ENCODE measurements around the gene ADGRL1. TPM values are rescaled to one million over a fixed set of nuclear protein-coding genes. Genes with fewer than 3 reads are reported as not detected.

ADGRL1 gene
- total and polyA plus RNA-seq, 2 of the 8 experiments (the other 6 are each of a cell fraction or from before 2014, with no cell fraction given) = 95.6 to 112 TPM

- peak overlapping the region; percentile 65; the same call in 1 of the 2 replicates for H2AK5ac ChIP-seq (ENCODE audit: low read depth, low read length)
- no peak overlapping the region for H3K18ac ChIP-seq (ENCODE audit: extremely low read depth, low read length)
- CTCF ChIA-PET (ENCODE audit: partially characterized antibody) = no interaction called here
- H3K4me3 ChIP-seq (ENCODE audit: extremely low read depth in 1 of 4, insufficient read depth in 2 of 4, low read depth in 3 of 4, low read length in 4 of 4) = no peak overlapping the region
- H3K36me3 ChIP-seq (ENCODE audit: control insufficient read depth in 2 of 4, insufficient read depth in 4 of 4, low read length in 3 of 4) = no peaks in the 10 kb centered on the region
- no peak overlapping the region for H2AFZ ChIP-seq (ENCODE audit: low read length)
- H3K27me3 ChIP-seq (replicated peaks in 1 of 4; ENCODE audit: control insufficient read depth in 3 of 4, extremely low read depth in 1 of 4, insufficient read depth in 3 of 4, low read length in 3 of 4) = no peaks in the 10 kb centered on the region
- no peak overlapping the region for H2BK15ac ChIP-seq (ENCODE audit: low read length)
- no peaks in the 10 kb centered on the region for H3K79me1 ChIP-seq (ENCODE audit: low read depth, low read length)
- DNase-seq (ENCODE audit: low read depth in 1 of 2, low spot score in 2 of 2) (no peak), FAIRE-seq (no peak)
- no peak overlapping the region for H3K27ac ChIP-seq (ENCODE audit: low read depth, low read length)
- H2BK5ac ChIP-seq (ENCODE audit: low read depth, low read length) = no peak overlapping the region
- no peaks in the 10 kb centered on the region for H3K9me3 ChIP-seq (ENCODE audit: insufficient read depth in 2 of 2, low read depth in 1 of 2, low read length in 1 of 2)
- H3K79me2 ChIP-seq (ENCODE audit: control insufficient read depth in 1 of 2, insufficient read depth in 2 of 2, low read length in 2 of 2) = no peaks in the 10 kb centered on the region
- H3K14ac ChIP-seq (ENCODE audit: insufficient read length) = no peak overlapping the region
- H4K91ac ChIP-seq (replicated peaks; ENCODE audit: insufficient read length, low read length) = no peak overlapping the region
- POLR2A ChIA-PET (ENCODE audit: partially characterized antibody) = interaction anchor here (1.3 kb wide), 1 partner anchor 20 kb away, joined by 3 read pairs; no protein-coding TSS in a partner anchor
- no peak overlapping the region for H2BK12ac ChIP-seq (ENCODE audit: low read depth, low read length)
- no peak overlapping the region; the same call in 1 of the 2 replicates for H4K8ac ChIP-seq (ENCODE audit: extremely low read depth, insufficient read depth, low read length)
- no peak overlapping the region for H3K4me2 ChIP-seq (ENCODE audit: insufficient read depth in 1 of 2, low read depth in 2 of 2, low read length in 2 of 2)
- no peaks in the 10 kb centered on the region for H3K23me2 ChIP-seq (ENCODE audit: low read depth, low read length)
- H2BK20ac ChIP-seq (ENCODE audit: low read length) = no peak overlapping the region
- no peak overlapping the region for H3K56ac ChIP-seq (replicated peaks; ENCODE audit: insufficient read length, low read depth, low read length)
- no peak overlapping the region for H3K23ac ChIP-seq (ENCODE audit: insufficient read length)
- H3K9ac ChIP-seq (replicated peaks in 1 of 4; ENCODE audit: extremely low read depth in 1 of 4, low read depth in 3 of 4, low read length in 3 of 4) = no peak overlapping the region
- H3K4ac ChIP-seq (replicated peaks; ENCODE audit: insufficient read length, low read depth, low read length) = no peak overlapping the region
- no peaks in the 10 kb centered on the region for H3K4me1 ChIP-seq (replicated peaks in 1 of 4; ENCODE audit: control insufficient read depth in 3 of 4, insufficient read depth in 4 of 4, low read length in 3 of 4)
- 83% methylated on average over 4 of the region's 5 CpGs; no CpG with 5 or more reads in 1 of the 2 experiments for WGBS, 2 experiments (ENCODE audit: extremely low coverage in 1 of 2, insufficient coverage in 1 of 2, insufficient read length in 1 of 2, insufficient replicate concordance in 2 of 2, low coverage in 1 of 2, low lambda C conversion rate in 2 of 2, missing lambda C conversion rate in 1 of 2)
- H2BK120ac ChIP-seq (replicated peaks; ENCODE audit: low read depth, low read length) = no peak overlapping the region
- H4K5ac ChIP-seq (ENCODE audit: insufficient read length, low read depth, low read length) = no peak overlapping the region
- no peaks in the 10 kb centered on the region for H4K20me1 ChIP-seq (replicated peaks in 1 of 2; ENCODE audit: control insufficient read depth in 1 of 2, insufficient read depth in 2 of 2, low read length in 2 of 2)
- TF ChIP-seq, protein P1, sequence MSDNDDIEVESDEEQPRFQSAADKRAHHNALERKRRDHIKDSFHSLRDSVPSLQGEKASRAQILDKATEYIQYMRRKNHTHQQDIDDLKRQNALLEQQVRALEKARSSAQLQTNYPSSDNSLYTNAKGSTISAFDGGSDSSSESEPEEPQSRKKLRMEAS (IDR thresholded peaks at IDR 0.05) = no peak
- no peak for TF ChIP-seq KDM1A (IDR thresholded peaks at IDR 0.05; ENCODE audit: borderline replicate concordance, low read length)
- no peak for TF ChIP-seq ASH2L (IDR thresholded peaks at IDR 0.05; ENCODE audit: low read length)
- no peak for TF ChIP-seq GABPA (IDR thresholded peaks at IDR 0.05; ENCODE audit: borderline replicate concordance, insufficient read depth, low read length)
- TF ChIP-seq PHF8 (conservative IDR thresholded peaks at IDR 0.05; ENCODE audit: low read depth, low read length) = no peak
- TF ChIP-seq CTCF (IDR thresholded peaks at IDR 0.05; ENCODE audit: control extremely low read depth in 1 of 3, insufficient read depth in 1 of 3, low read depth in 1 of 3, low read length in 3 of 3) = no peak
- no peak for TF ChIP-seq RXRA (IDR thresholded peaks at IDR 0.05; ENCODE audit: insufficient read depth, low read depth, low read length)
- no peak for TF ChIP-seq POLR2AphosphoS5 (IDR thresholded peaks at IDR 0.05; ENCODE audit: low read depth, low read length)
- no peak for TF ChIP-seq JUN (IDR thresholded peaks at IDR 0.05; ENCODE audit: low read depth, low read length)
Observed at GRCh38 chr19:14237014-14237941, 31.3 kb upstream of the ADGRL1 start.
